BJ (cell line): ENCODE measurements around the gene AGAP1. TPM values are rescaled to one million over a fixed set of nuclear protein-coding genes. Genes with fewer than 3 reads are reported as not detected.
"Not testable (repeated sequence)": the region's sequence is repeated elsewhere in the genome, so short reads cannot be mapped to it uniquely, and the experiment has no call there.

ENCODE experiments used
- CTCF ChIA-PET: fragments of 350-600 bp; formaldehyde crosslinking; extraction: SDS; loops from one replicate; lab custom pipeline; 2021; ENCODE audit warnings: antibody characterized with exemption, inconsistent platforms; lab: Yijun Ruan, JAX
- POLR2A ChIA-PET: fragments of 300-600 bp; sonication (Branson Sonifier 250); formaldehyde crosslinking; extraction: SDS; loops from one replicate; lab custom pipeline; 2021; ENCODE audit warnings: antibody characterized with exemption; lab: Charles Lee
- DNase-seq: peaks from one replicate; pipeline ENCODE4 v3.0.0-alpha.2; 2011; ENCODE audit warnings: low read depth
- H3K27me3 ChIP-seq: 2 replicates; pipeline ENCODE4 v1.6.0; 2011; ENCODE audit warnings: low read length; ENCODE audit not compliant: control insufficient read depth, insufficient read depth
- H3K36me3 ChIP-seq: 2 replicates; pipeline ENCODE4 v1.5.1; 2011; ENCODE audit warnings: low read length; ENCODE audit not compliant: control insufficient read depth, insufficient read depth
- H3K4me3 ChIP-seq: 2 replicates; pipeline ENCODE4 v1.5.1; 2011; ENCODE audit warnings: low read depth, mild to moderate bottlenecking, control low read depth, low read length
- polyA plus RNA-seq: library from polyadenylated mRNA; depleted of rRNA; stranded (reverse); fragments of >200 nt; gene quantifications from 2 replicates; pipeline ENCODE4 v1.2.3, GENCODE V29; 2011
- TF ChIP-seq, protein P1 (sequence below): IDR thresholded peaks from 2 replicates; pipeline ENCODE4 v1.5.1; 2011; ENCODE audit warnings: low read depth, mild to moderate bottlenecking, control low read depth, inconsistent platforms, low read length, moderate library complexity; ENCODE audit not compliant: insufficient read depth

Gene AGAP1
- polyA plus RNA-seq, 1 experiment, result 14.9 TPM

DNA sequence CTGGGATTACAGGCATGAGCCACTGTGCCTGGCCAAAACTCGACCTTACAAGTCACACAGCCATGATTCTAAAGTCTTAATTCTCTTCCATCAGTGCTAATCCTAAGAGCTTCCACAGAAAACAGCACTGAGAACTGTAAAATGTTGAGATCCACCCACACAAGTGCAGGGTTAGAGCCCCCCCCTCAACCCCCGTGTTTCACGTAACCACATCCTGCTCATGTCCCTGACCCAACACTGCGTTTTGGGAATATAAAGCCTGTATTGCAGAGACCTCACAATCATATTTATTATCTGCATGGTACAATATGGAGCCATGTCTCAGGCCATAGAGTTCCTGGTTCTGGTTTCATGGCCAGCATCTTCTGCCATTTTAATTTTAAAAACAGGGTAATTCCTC lies 563.5 kb downstream of the AGAP1 start:
- ChIA-PET CTCF (no interaction called here), POLR2A (no interaction called here)
- Histone ChIP-seq H3K4me3 (no peak overlapping the region), H3K27me3 (no peaks in the 10 kb centered on the region), H3K36me3 (no peaks in the 10 kb centered on the region)
- DNase-seq, result no peak
- TF ChIP-seq, protein P1, sequence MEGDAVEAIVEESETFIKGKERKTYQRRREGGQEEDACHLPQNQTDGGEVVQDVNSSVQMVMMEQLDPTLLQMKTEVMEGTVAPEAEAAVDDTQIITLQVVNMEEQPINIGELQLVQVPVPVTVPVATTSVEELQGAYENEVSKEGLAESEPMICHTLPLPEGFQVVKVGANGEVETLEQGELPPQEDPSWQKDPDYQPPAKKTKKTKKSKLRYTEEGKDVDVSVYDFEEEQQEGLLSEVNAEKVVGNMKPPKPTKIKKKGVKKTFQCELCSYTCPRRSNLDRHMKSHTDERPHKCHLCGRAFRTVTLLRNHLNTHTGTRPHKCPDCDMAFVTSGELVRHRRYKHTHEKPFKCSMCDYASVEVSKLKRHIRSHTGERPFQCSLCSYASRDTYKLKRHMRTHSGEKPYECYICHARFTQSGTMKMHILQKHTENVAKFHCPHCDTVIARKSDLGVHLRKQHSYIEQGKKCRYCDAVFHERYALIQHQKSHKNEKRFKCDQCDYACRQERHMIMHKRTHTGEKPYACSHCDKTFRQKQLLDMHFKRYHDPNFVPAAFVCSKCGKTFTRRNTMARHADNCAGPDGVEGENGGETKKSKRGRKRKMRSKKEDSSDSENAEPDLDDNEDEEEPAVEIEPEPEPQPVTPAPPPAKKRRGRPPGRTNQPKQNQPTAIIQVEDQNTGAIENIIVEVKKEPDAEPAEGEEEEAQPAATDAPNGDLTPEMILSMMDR, result no peak

DNA sequence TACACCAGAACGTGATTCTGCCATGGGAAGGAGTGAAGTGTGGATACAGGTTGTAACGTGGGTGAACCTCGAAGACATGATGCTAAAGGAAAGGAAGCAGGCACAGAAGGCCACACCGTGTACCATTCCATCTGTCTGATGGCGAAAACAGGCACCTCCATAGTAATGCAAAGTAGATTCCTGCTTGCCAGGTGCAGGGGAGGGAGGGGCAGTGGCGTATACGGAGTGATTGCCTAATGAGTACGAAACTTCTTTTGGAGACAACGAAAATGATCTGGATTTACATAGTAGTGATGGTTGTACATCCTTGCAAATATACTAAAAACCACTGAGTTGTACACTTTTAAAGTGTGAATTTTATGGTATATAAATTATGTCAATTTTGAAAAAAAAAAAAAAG lies 567.7 kb downstream of the AGAP1 start:
- ChIA-PET CTCF (no interaction called here), POLR2A (no interaction called here)
- Histone ChIP-seq H3K36me3 (no peaks in the 10 kb centered on the region), H3K27me3 (no peaks in the 10 kb centered on the region), H3K4me3 (no peak overlapping the region)
- TF ChIP-seq, protein P1, result no peak
- no peak for DNase-seq

DNA sequence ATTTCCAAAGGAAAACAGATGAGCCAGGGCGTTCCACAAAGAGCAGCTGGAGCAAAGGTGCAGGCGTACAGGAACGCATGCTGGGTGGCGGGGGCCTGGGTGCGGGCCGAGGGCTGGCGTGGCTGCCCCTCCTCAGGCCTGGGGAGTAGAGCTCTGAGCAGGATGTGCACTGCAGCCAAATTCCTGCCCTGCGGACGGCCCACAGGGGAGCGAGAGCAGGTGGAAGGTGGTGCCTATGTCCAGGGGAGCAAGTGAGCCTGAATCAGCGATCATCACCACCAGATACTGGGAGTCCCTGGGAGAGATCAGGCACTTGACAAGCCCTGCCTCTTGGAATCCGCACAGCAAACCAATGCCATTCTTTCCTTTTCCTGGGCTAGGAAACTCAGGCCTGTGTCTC lies 568.1 kb downstream of the AGAP1 start:
- no peaks in the 10 kb centered on the region for H3K27me3 ChIP-seq
- ChIA-PET POLR2A (no interaction called here), CTCF (no interaction called here)
- TF ChIP-seq, protein P1, result no peak
- no peaks in the 10 kb centered on the region for H3K36me3 ChIP-seq
- H3K4me3 ChIP-seq, result no peak overlapping the region
- no peak for DNase-seq

DNA sequence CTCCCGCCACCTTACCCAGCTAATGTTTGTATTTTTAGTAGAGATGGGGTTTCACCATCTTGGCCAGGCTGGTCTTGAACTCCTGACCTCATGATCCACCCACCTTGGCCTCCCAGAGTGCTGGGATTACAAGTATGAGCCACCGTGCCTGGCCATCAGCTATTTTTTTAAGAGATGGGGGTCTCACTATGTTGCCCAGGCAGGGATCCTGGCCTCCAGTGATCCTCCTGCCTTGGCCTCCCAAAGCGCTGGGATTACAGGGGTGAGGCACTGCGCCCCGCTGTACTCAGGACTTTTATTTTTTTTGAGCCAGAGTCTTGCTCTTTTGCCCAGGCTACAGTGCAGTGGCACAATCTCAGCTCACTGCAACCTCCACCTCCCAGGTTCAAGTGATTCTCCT lies 569.0 kb downstream of the AGAP1 start:
- POLR2A ChIA-PET, H3K4me3 ChIP-seq, H3K36me3 ChIP-seq, DNase-seq, H3K27me3 ChIP-seq: not testable (repeated sequence)
- CTCF ChIA-PET, result interaction anchor here (0.6 kb wide), 1 partner anchor 30 kb away, joined by 3 read pairs; no protein-coding TSS in a partner anchor

GRCh38 chr2:236063994-236064393 lies 570.2 kb downstream of the AGAP1 start:
- ChIA-PET CTCF (interaction anchor here (0.8 to 1.4 kb wide), 2 partner anchors 116 to 284 kb away, joined by 3 read pairs; no protein-coding TSS in a partner anchor), POLR2A (no interaction called here)
- H3K27me3 ChIP-seq, result no peaks in the 10 kb centered on the region
- DNase-seq, result no peak
- TF ChIP-seq, protein P1, result no peak
- H3K36me3 ChIP-seq, result no peaks in the 10 kb centered on the region
- no peak overlapping the region for H3K4me3 ChIP-seq

GRCh38 chr2:236065314-236066160 lies 571.7 kb downstream of the AGAP1 start:
- no peak overlapping the region for H3K4me3 ChIP-seq
- DNase-seq, result no peak
- CTCF ChIA-PET, result no interaction called here
- H3K27me3 ChIP-seq, result no peaks in the 10 kb centered on the region
- POLR2A ChIA-PET, result no interaction called here
- TF ChIP-seq, protein P1, result no peak
- no peaks in the 10 kb centered on the region for H3K36me3 ChIP-seq
